BE2C (cell line): ENCODE data around the gene EBF3.

ENCODE experiments used
- DNase-seq: peaks from one replicate; pipeline ENCODE4 v3.0.0-alpha.2; 2020
- H3K27me3 ChIP-seq: fragments of 250-450 bp; sonication (Bioruptor Pico); 2 replicates; pipeline ENCODE4 v1.5.1; 2020; ENCODE audit warnings: mild to moderate bottlenecking
- H3K36me3 ChIP-seq: fragments of 250-450 bp; sonication (Bioruptor Pico); 2 replicates; pipeline ENCODE4 v1.5.1; 2020; ENCODE audit warnings: mild to moderate bottlenecking
- H3K4me1 ChIP-seq: fragments of 250-450 bp; sonication (Bioruptor Pico); 2 replicates; pipeline ENCODE4 v1.5.1; 2020
- H3K4me3 ChIP-seq: 2 replicates; pipeline ENCODE4 v1.5.1; 2011; ENCODE audit warnings: low read depth, low read length
- H3K9me3 ChIP-seq: fragments of 250-450 bp; sonication (Bioruptor Pico); 2 replicates; pipeline ENCODE4 v1.5.1; 2020
- TF ChIP-seq, protein P1 (sequence below): IDR thresholded peaks from 2 replicates; pipeline ENCODE4 v1.5.1; 2012; ENCODE audit warnings: mild to moderate bottlenecking, low read depth, low read length

Gene EBF3

DNA sequence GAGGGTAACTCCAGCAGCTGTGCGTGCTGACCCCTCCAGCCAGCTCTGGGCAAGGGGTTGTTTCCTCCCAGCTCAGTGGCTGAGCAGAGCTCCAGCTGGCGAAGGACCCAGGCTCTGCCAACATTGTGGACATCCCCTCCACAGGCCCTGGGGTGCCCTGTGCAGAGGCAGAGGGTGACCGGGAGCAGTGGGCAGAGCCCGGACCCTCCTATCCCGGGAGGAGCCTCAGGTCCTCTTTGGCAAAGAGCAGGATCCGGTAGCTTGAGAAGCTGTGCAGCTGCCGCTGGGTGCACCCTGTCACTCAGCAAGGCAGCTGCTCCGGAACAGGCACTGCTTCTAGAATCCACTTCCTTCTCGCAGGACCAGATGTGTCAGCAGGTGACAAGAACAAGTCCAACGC, 175.9 kb downstream of the EBF3 start:
- no peaks in the 10 kb centered on the region for H3K27me3 ChIP-seq
- H3K36me3 ChIP-seq: no peaks in the 10 kb centered on the region
- TF ChIP-seq, protein P1, sequence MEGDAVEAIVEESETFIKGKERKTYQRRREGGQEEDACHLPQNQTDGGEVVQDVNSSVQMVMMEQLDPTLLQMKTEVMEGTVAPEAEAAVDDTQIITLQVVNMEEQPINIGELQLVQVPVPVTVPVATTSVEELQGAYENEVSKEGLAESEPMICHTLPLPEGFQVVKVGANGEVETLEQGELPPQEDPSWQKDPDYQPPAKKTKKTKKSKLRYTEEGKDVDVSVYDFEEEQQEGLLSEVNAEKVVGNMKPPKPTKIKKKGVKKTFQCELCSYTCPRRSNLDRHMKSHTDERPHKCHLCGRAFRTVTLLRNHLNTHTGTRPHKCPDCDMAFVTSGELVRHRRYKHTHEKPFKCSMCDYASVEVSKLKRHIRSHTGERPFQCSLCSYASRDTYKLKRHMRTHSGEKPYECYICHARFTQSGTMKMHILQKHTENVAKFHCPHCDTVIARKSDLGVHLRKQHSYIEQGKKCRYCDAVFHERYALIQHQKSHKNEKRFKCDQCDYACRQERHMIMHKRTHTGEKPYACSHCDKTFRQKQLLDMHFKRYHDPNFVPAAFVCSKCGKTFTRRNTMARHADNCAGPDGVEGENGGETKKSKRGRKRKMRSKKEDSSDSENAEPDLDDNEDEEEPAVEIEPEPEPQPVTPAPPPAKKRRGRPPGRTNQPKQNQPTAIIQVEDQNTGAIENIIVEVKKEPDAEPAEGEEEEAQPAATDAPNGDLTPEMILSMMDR: no peak
- DNase-seq: no peak
- H3K4me1 ChIP-seq: no peaks in the 10 kb centered on the region
- H3K9me3 ChIP-seq: no peaks in the 10 kb centered on the region; the same call in 1 of the 2 replicates
- no peak overlapping the region for H3K4me3 ChIP-seq

DNA sequence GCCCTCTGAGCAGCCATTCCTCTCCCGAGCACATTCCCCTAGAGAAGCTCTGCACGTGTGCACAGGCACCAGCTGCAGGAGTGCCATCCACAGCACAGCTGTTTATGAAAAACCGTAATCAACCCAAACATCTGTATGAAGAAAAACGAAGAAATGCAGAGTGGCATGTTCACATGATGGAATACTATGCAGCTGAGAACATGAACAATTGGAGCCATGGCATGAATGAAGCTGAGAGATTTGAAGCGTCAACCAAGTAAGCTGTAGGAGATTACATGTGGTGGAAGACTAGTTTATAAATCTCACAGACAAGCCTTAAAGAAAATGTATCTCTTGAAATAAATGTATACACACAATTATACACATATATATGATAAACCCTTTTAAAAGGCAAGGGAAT, 176.5 kb downstream of the EBF3 start:
- H3K36me3 ChIP-seq: no peaks in the 10 kb centered on the region
- no peaks in the 10 kb centered on the region for H3K4me1 ChIP-seq
- H3K9me3 ChIP-seq: no peaks in the 10 kb centered on the region; the same call in 1 of the 2 replicates
- DNase-seq: no peak
- TF ChIP-seq, protein P1: no peak
- H3K4me3 ChIP-seq: no peak overlapping the region
- no peaks in the 10 kb centered on the region for H3K27me3 ChIP-seq

DNA sequence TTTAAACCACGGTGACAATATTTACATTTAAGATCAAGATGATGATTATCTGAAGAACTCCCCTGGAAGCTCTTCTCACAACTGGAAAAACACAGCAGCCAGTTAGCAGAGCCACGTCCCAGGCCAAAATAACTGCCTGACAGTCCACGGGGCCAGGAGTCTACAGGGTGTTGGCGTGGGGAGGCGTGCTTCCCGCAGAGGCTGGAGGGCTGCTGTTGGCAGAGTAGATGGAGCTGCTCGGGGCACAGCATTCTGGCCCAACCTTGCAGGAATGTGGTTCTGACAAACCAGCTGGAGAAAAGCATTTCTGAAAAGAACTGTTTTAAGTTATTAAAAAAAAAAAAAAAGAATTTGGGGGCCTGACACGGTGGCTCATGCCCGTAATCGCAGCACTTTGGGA, 177.9 kb downstream of the EBF3 start:
- DNase-seq: no peak
- TF ChIP-seq, protein P1: no peak
- H3K36me3 ChIP-seq: no peaks in the 10 kb centered on the region
- H3K4me1 ChIP-seq: no peaks in the 10 kb centered on the region
- H3K4me3 ChIP-seq: no peak overlapping the region
- no peaks in the 10 kb centered on the region for H3K27me3 ChIP-seq
- H3K9me3 ChIP-seq: no peaks in the 10 kb centered on the region; the same call in 1 of the 2 replicates

DNA sequence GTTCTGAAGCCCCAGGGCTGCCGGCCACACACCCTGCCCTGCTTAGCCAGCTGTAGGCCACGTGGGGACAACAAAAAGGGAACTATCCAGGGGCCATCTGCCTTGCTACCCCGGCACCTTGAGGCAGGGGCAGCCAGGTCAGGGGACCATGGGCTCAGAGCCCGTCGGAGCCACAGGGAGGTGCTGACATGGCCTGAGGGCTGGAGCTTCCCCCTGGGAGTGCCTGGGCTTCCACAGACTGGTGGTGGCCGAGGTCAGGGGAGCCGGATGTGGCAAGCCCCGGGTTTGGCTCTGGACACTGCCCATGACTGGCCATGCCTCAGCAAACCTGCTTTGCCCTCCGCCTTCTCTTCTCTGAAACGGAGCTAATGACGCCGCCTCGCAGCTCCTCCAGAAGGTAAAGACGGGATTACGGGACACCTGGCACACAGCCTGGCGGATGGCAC, 178.5 kb downstream of the EBF3 start:
- TF ChIP-seq, protein P1: no peak

More for the DNA sequence above, 178.5 kb downstream of the EBF3 start:
- no peaks in the 10 kb centered on the region for H3K4me1 ChIP-seq
- no peaks in the 10 kb centered on the region for H3K27me3 ChIP-seq
- H3K9me3 ChIP-seq: no peaks in the 10 kb centered on the region; the same call in 1 of the 2 replicates
- DNase-seq: no peak
- no peaks in the 10 kb centered on the region for H3K36me3 ChIP-seq
- H3K4me3 ChIP-seq: no peak overlapping the region
